BE2C (cell line): ENCODE results near the gene ZDHHC8.

Experiments
- DNase-seq: peaks from one replicate; pipeline ENCODE4 v3.0.0-alpha.2; 2020
- H3K27me3 ChIP-seq: fragments of 250-450 bp; sonication (Bioruptor Pico); 2 replicates; pipeline ENCODE4 v1.5.1; 2020; ENCODE audit warnings: mild to moderate bottlenecking
- H3K36me3 ChIP-seq: fragments of 250-450 bp; sonication (Bioruptor Pico); 2 replicates; pipeline ENCODE4 v1.5.1; 2020; ENCODE audit warnings: mild to moderate bottlenecking
- H3K4me1 ChIP-seq: fragments of 250-450 bp; sonication (Bioruptor Pico); 2 replicates; pipeline ENCODE4 v1.5.1; 2020
- H3K4me3 ChIP-seq: 2 replicates; pipeline ENCODE4 v1.5.1; 2011; ENCODE audit warnings: low read depth, low read length
- H3K9me3 ChIP-seq: fragments of 250-450 bp; sonication (Bioruptor Pico); 2 replicates; pipeline ENCODE4 v1.5.1; 2020
- TF ChIP-seq, protein P1 (sequence below): IDR thresholded peaks from 2 replicates; pipeline ENCODE4 v1.5.1; 2012; ENCODE audit warnings: mild to moderate bottlenecking, low read depth, low read length

The ZDHHC8 gene

GRCh38 chr22:20176421-20177085 is 44.9 kb downstream of the ZDHHC8 start:
- H3K4me1 ChIP-seq, result no peaks in the 10 kb centered on the region
- H3K36me3 ChIP-seq, result no peaks in the 10 kb centered on the region
- H3K4me3 ChIP-seq, result no peak overlapping the region
- no peak for DNase-seq
- no peaks in the 10 kb centered on the region for H3K27me3 ChIP-seq
- H3K9me3 ChIP-seq, result no peaks in the 10 kb centered on the region
- TF ChIP-seq, protein P1, sequence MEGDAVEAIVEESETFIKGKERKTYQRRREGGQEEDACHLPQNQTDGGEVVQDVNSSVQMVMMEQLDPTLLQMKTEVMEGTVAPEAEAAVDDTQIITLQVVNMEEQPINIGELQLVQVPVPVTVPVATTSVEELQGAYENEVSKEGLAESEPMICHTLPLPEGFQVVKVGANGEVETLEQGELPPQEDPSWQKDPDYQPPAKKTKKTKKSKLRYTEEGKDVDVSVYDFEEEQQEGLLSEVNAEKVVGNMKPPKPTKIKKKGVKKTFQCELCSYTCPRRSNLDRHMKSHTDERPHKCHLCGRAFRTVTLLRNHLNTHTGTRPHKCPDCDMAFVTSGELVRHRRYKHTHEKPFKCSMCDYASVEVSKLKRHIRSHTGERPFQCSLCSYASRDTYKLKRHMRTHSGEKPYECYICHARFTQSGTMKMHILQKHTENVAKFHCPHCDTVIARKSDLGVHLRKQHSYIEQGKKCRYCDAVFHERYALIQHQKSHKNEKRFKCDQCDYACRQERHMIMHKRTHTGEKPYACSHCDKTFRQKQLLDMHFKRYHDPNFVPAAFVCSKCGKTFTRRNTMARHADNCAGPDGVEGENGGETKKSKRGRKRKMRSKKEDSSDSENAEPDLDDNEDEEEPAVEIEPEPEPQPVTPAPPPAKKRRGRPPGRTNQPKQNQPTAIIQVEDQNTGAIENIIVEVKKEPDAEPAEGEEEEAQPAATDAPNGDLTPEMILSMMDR, result no peak

DNA sequence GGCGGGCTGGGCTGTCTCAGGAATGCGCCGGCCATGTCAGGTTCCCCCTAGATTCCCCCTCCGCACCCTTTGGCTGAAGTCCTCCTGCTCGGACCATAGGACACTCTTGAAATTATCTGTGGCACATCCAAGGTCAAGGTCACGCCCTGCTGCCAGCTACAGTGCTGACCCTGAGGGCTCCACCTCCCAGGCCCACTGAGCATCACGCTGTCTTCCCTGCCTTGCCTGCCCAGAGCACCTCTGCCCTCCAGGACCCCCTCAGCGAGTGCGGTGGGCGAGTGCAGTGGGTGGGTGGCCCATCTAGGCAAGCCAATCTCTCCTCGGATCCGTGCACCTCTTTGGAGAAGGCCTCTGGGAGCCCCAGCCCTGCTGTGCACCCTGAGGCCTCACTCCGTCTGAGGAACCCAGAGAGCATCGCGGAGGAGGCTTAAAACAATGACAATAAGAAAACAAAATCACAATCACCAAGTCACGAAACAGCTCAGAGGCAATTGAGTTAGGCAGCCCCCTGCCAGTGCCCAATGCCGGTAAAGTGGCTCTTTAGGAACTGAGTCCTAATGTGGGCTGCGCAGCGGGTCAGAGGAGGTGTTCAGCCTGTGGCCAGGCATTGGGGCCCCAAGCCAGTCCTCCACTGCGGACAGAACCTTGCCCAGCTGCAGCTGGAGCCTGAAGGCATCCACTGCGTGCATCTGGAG is 45.8 kb downstream of the ZDHHC8 start:
- no peaks in the 10 kb centered on the region for H3K4me1 ChIP-seq

DNA sequence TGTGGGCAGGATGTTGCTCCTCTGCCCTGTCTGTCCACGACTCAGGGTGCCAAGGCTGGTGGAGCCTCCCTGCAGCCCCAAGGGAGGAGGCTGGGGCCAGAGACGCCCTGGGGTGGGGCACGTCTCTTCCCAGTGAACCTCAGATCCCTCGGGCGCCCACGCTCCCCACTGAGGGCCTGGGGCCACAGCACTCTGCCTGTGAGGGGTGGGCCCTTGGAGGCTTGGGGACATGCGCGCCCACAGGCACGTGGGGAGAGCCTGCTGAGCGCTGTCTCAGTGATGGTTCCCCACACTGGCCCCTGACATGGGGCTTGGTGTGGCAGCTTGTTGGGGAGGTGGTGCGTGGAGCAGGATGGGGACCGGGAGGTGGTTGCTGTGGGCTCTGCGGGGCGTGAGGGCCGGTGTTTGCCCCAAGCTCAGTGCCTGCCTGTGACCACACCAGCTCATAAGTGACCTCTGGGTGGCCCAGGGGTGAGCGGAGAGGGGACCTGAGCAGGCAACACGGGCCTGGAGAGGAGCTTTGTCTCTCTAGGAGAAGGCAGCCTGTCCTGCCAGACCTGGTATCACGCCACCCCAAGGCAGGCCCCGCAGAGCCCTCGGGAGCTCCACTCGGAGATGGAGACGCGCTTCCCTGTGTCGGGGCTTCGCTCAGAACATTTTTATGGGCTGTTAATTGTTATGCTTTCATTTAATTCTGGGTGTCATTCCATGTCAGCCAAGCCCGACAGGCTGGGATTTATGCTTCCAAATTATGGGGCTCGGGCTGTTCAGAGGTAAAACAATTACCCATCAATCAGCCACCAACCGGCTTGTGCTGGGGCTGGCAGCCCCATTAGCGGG is 46.7 kb downstream of the ZDHHC8 start:
- TF ChIP-seq, protein P1, result no peak
- Histone ChIP-seq H3K4me1 (no peaks in the 10 kb centered on the region), H3K4me3 (no peak overlapping the region), H3K27me3 (no peaks in the 10 kb centered on the region), H3K36me3 (no peaks in the 10 kb centered on the region), H3K9me3 (no peaks in the 10 kb centered on the region)
- no peak for DNase-seq

More for the DNA sequence above, 45.8 kb downstream of the ZDHHC8 start:
- Histone ChIP-seq H3K27me3 (no peaks in the 10 kb centered on the region), H3K36me3 (no peaks in the 10 kb centered on the region), H3K9me3 (no peaks in the 10 kb centered on the region), H3K4me3 (no peak overlapping the region)
- no peak for DNase-seq
- TF ChIP-seq, protein P1, result no peak

GRCh38 chr22:20178915-20179227 is 47.3 kb downstream of the ZDHHC8 start:
- Histone ChIP-seq H3K27me3 (no peaks in the 10 kb centered on the region), H3K9me3 (no peaks in the 10 kb centered on the region), H3K4me3 (no peak overlapping the region), H3K36me3 (no peaks in the 10 kb centered on the region), H3K4me1 (no peaks in the 10 kb centered on the region)
- TF ChIP-seq, protein P1, result no peak
- no peak for DNase-seq

- TF ChIP-seq, protein P1, result no peak
- Histone ChIP-seq H3K27me3 (no peaks in the 10 kb centered on the region), H3K9me3 (no peaks in the 10 kb centered on the region), H3K4me3 (no peak overlapping the region), H3K4me1 (no peaks in the 10 kb centered on the region), H3K36me3 (no peaks in the 10 kb centered on the region)
- no peak for DNase-seq
Measured at GRCh38 chr22:20179455-20180244, 48.0 kb downstream of the ZDHHC8 start.
